HG02884 (cell line): ENCODE data around the gene SGO2.

ENCODE experiments used
- ATAC-seq: cut with Tn5 transposase; IDR thresholded peaks from one replicate; pipeline ENCODE4 v1.9.1; 2021; ENCODE audit warnings: mild to moderate bottlenecking, moderate library complexity; ENCODE audit not compliant: unreplicated experiment

SGO2 gene

DNA sequence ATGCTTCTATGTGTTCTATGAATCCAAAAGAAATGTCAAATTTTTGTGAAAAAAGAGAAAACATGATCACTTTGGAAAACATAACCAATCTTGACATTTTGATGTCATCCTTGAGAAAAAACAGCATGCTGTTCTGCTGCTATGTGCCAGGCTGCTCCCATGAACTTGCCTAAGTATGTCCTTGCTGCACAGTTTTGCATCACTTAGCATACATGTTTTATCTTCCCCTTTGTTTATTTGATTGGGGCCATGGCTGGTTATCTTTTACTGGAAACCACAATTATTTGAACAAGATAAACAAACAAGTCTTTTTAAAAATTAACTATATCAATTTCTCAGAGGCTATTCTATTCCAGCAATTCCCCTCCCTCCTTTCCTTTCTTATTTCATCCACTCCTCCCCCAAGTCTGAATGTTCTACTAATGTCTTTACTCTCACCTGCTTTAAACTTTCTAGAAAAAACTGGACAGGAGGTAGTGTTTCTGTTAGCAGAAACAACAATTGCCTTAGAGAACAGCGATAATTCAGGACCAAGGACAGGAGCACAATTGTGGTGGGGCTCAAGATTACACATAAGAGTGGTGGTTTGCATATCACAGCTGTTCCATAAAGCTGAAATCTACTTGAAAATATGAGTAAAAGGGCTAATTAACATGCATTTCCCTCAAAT lies 66.5 kb downstream of the SGO2 start:
- ATAC-seq = no peak

GRCh38 chr2:200593905-200594304 lies 67.9 kb downstream of the SGO2 start:
- ATAC-seq = no peak

DNA sequence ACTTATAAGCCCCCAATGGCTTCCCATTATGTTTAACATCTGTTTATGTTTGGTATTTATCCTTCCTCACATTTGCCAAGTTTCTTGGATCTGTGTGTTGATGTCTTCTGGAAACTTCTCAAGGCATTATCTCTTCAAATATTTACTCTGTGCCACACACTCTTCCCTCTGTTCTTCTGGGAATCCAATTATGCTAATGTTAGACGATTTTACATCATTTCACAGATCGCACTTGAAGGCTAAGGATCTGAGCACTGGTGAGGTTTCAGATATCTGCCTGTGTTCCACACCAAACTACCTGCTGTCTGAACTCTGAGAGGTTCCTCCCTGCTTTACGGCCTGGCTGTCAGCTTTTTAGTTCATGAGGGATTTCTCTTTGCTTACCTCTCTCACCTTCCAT lies 69.9 kb downstream of the SGO2 start:
- ATAC-seq = no peak

- ATAC-seq = no peak
Observed at GRCh38 chr2:200596774-200597570, 71.0 kb downstream of the SGO2 start.

- ATAC-seq = no peak
Observed at GRCh38 chr2:200599206-200599605, 73.2 kb downstream of the SGO2 start.

DNA sequence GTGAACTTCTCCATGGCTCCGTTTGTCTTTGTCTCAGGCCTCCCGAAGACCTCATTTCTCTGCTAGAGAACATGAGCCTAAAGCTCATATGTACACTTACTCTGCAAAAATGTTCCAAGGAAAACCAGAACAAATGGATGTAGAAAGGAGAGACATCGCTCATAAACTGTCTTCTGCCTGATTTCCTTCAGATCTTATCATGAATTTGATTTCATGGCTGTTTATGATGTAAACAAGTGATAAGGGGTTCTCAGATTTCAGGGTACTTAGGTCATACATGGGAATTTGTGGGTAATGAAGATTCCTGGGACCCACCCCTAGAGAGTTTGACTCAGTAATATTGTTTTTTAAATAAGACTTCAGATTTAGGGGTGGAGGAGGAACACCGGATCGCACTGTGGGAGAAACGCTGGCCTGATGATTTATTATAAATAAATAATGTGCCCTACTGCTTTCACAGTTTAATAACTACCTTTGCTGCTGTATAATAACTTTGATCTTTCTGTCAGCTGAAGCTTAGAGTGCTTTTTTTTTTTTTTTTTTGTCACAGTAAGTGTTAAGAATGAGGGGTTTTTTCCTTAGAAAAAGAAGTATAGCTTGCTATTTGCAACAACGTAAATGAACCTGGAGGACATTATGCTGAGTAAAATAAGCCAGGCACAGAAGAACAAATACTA lies 74.7 kb downstream of the SGO2 start:
- ATAC-seq = no peak

DNA sequence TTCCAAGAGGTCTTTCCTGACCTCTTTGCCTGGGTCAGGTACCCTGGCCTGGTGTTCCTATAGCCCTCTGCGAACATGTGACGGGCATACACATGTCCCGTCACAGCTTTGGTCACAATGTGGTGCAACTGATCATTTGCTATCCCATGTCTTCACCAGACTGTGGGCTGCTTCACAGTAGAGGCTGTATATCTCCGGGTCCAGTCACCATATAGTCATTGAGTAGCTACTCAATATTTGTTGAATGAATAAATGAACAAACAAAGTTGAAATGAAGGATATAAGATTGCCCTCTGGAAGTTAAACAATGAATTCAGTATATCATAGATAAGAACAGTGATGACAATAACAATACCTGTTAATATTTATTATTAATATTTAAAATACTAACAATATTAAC lies 76.6 kb downstream of the SGO2 start:
- no peak for ATAC-seq

- no peak for ATAC-seq
Observed at GRCh38 chr2:200603972-200604371, 78.0 kb downstream of the SGO2 start.

DNA sequence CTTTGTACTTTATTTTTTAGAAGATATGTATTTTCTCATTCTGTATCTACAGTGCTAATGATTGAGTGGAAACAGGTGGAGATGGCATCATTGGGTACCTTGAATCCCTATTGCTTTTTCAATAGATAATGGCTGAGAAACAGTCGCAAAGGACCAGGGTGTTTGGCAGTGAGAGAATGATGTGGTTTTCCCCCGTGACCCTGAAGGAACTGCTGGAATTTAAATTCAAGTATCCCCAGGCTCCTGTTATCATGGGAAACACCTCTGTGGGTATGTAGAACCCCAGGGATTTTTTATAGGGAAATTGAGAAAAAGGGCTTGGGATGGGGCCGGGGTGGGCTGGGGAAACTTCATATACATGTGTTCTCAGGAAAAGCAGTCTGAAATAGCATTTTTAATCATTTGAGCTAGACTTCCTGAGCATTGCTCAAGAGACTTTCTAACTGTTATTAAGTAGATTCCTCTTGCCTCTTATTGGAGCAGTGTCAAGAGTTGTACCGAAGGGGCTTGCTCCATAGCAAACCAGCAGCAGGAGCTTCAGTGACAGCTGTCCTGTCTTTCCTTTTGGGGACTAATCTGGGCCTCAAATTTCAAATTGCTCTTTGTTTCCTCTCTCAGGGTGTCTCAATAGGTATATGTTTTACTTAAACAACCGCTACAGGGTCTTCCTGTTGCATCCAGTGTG lies 78.7 kb downstream of the SGO2 start:
- no peak for ATAC-seq

GRCh38 chr2:200608341-200609027 lies 82.5 kb downstream of the SGO2 start:
- ATAC-seq = no peak

DNA sequence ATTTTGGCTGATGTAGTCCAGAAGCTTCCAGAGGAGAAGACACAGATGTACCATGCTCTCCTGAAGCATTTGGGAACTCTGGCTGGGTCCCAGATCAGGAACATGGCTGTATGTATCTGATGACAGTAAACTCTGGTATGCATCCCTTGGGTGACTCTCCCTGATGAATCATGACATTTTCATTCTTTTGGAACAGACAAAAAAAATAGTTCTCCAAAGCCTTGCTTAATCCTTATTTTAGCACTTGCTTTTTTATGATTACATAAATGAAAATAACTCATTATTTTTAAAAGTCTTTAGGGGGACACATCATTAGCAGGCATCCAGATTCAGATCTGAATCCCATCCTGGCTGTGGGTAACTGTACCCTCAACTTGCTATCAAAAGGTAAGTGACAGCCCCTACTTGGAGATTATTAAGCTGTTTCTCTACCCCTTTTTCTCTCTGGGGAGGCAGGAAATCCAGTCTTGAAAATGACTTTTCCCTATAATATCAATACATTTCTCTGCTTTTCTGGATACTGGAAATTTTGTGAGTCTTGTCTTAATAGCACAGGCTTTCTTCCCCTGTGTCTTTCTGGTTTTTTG lies 83.1 kb downstream of the SGO2 start:
- no peak for ATAC-seq

- peak; percentile 79 for ATAC-seq
Observed at GRCh38 chr2:200610217-200610616, 84.2 kb downstream of the SGO2 start.

GRCh38 chr2:200613692-200614091 lies 87.7 kb downstream of the SGO2 start:
- no peak for ATAC-seq

DNA sequence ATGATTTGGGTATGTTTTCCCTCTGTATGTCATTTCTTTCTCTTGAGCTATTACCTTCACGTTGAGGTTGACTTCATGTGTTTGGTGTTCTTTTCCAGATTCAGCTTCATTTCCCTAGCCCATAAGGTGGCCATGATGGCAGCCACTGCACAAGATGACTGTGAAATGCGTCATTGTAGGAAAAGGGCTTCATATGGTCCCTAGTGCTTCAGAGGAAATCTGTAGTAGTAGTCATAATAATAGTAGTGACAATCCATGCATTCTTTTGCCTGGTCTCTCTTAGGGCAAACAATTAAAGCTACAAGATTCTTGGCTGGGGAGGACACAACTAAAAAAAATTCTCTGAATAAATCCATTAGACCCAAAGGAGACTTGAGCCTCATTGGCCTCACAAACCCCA lies 88.2 kb downstream of the SGO2 start:
- ATAC-seq = no peak

DNA sequence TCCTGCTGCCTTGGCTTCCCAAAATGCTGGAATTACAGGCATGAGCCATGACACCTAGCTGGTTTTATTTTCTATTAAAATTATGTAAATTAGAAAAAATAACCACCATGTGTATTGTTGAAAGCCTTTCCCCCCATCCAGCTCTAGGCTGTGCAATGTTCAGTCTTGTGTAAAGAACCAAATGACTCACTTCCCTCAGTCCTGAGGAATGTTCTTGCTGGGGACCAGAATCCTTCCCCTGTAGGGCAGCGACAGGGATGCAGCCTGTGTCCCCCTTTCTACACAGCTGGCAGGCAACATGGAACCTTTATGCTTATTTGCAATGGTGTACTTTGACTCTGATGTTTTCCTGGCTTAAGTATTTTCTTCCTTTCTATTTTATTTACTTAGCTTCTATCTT lies 89.2 kb downstream of the SGO2 start:
- ATAC-seq = peak; percentile 77

- ATAC-seq = no peak
Observed at GRCh38 chr2:200616193-200616592, 90.2 kb downstream of the SGO2 start.

- no peak for ATAC-seq
Observed at GRCh38 chr2:200616656-200617055, 90.6 kb downstream of the SGO2 start.

GRCh38 chr2:200617156-200618053 lies 91.4 kb downstream of the SGO2 start:
- no peak for ATAC-seq

DNA sequence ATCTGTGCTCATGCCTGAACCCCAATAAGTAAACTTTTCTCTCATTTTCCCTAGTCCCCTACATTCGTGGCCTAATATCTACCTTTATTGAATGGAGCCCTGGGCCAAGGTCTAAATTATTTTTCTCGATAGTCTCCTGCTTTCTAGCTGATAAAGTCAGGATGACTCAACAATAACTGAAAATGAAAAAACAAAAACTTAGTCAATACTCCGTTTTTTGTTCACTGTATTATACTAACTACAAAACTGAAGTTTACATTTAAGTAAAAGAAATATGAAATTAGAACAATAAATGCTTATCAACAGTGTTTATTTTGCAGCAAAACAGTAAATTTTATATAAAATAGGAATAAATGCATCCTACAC lies 92.0 kb downstream of the SGO2 start:
- no peak for ATAC-seq
